Measurements from ENCODE around the gene GALNTL6. TPM values are rescaled to one million over a fixed set of nuclear protein-coding genes. Genes with fewer than 3 reads are reported as not detected.

Gene GALNTL6
- total RNA-seq, 1 donor from 2014 or later, result 0.61 TPM

- H3K27ac ChIP-seq (ENCODE audit: low read depth, low read length), result no peak overlapping the region
- H3K4me1 ChIP-seq (ENCODE audit: insufficient read depth, low read length), result no peaks in the 10 kb centered on the region
- H3K4me3 ChIP-seq (ENCODE audit: insufficient read depth, low read depth, low read length), result no peak overlapping the region
- no peaks in the 10 kb centered on the region for H4K20me1 ChIP-seq (ENCODE audit: insufficient read depth, low read length)
- no peak overlapping the region for H3K9ac ChIP-seq (ENCODE audit: low read length)
- no peak overlapping the region for H3K4me2 ChIP-seq (ENCODE audit: low read length)
- FAIRE-seq (no peak), DNase-seq (ENCODE audit: low read depth) (no peak)
- H3K9me3 Mint-ChIP-seq (ENCODE audit: unreplicated experiment), result peaks cover 5% of the 10 kb centered on the region
- TF ChIP-seq EZH2 (IDR thresholded peaks at IDR 0.05; ENCODE audit: insufficient read depth, low read length) (no peak), CTCF (IDR thresholded peaks at IDR 0.05; ENCODE audit: insufficient read depth, low read depth, low read length) (no peak)
- H3K27ac Mint-ChIP-seq (ENCODE audit: unreplicated experiment), result no peak overlapping the region
- no peaks in the 10 kb centered on the region for H3K79me2 ChIP-seq (ENCODE audit: insufficient read depth, low read length)
- no peak overlapping the region for H3K4me3 Mint-ChIP-seq (ENCODE audit: unreplicated experiment)
- H3K36me3 Mint-ChIP-seq (ENCODE audit: low read depth, unreplicated experiment), result no peaks in the 10 kb centered on the region
- no peaks in the 10 kb centered on the region for H3K4me1 Mint-ChIP-seq (ENCODE audit: low read depth, unreplicated experiment)
- H3K27me3 ChIP-seq (ENCODE audit: insufficient read depth, low read length), result no peaks in the 10 kb centered on the region
- no peaks in the 10 kb centered on the region for H3K36me3 ChIP-seq (ENCODE audit: insufficient read depth, low read length)
- H2AFZ ChIP-seq (ENCODE audit: low read depth, low read length), result no peak overlapping the region
- no peaks in the 10 kb centered on the region for H3K9me3 ChIP-seq (ENCODE audit: insufficient read depth, low read depth, low read length)
- no peaks in the 10 kb centered on the region for H3K27me3 Mint-ChIP-seq (ENCODE audit: low read depth, unreplicated experiment)
Observed at GRCh38 chr4:171774642-171775190, 38.5 kb upstream of the GALNTL6 start.

- no peak overlapping the region for H3K4me3 ChIP-seq (ENCODE audit: insufficient read depth, low read depth, low read length)
- Mint-ChIP-seq H3K27ac (ENCODE audit: unreplicated experiment) (no peak overlapping the region), H3K4me3 (ENCODE audit: unreplicated experiment) (no peak overlapping the region), H3K4me1 (ENCODE audit: low read depth, unreplicated experiment) (no peaks in the 10 kb centered on the region), H3K9me3 (ENCODE audit: unreplicated experiment) (peaks cover 15% of the 10 kb centered on the region), H3K27me3 (ENCODE audit: low read depth, unreplicated experiment) (no peaks in the 10 kb centered on the region), H3K36me3 (ENCODE audit: low read depth, unreplicated experiment) (no peaks in the 10 kb centered on the region)
- peaks cover 3% of the 10 kb centered on the region for H3K9me3 ChIP-seq (ENCODE audit: insufficient read depth, low read depth, low read length)
- DNase-seq (ENCODE audit: low read depth) (no peak), FAIRE-seq (no peak)
- no peaks in the 10 kb centered on the region for H3K79me2 ChIP-seq (ENCODE audit: insufficient read depth, low read length)
- no peak overlapping the region for H2AFZ ChIP-seq (ENCODE audit: low read depth, low read length)
- no peak for TF ChIP-seq EZH2 (IDR thresholded peaks at IDR 0.05; ENCODE audit: insufficient read depth, low read length)
- TF ChIP-seq CTCF (IDR thresholded peaks at IDR 0.05; ENCODE audit: insufficient read depth, low read depth, low read length), result no peak
- no peak overlapping the region for H3K9ac ChIP-seq (ENCODE audit: low read length)
- H3K4me2 ChIP-seq (ENCODE audit: low read length), result no peak overlapping the region
- no peak overlapping the region for H3K27ac ChIP-seq (ENCODE audit: low read depth, low read length)
- no peaks in the 10 kb centered on the region for H4K20me1 ChIP-seq (ENCODE audit: insufficient read depth, low read length)
- H3K36me3 ChIP-seq (ENCODE audit: insufficient read depth, low read length), result no peaks in the 10 kb centered on the region
- no peaks in the 10 kb centered on the region for H3K27me3 ChIP-seq (ENCODE audit: insufficient read depth, low read length)
- H3K4me1 ChIP-seq (ENCODE audit: insufficient read depth, low read length), result no peaks in the 10 kb centered on the region
Observed at GRCh38 chr4:171779301-171779700, 33.9 kb upstream of the GALNTL6 start.

GRCh38 chr4:171785388-171785787, 27.8 kb upstream of the GALNTL6 start:
- TF ChIP-seq CTCF (IDR thresholded peaks at IDR 0.05; ENCODE audit: insufficient read depth, low read depth, low read length) (no peak), EZH2 (IDR thresholded peaks at IDR 0.05; ENCODE audit: insufficient read depth, low read length) (no peak)
- Histone ChIP-seq H3K79me2 (ENCODE audit: insufficient read depth, low read length) (no peaks in the 10 kb centered on the region), H3K4me2 (ENCODE audit: low read length) (no peak overlapping the region), H3K36me3 (ENCODE audit: insufficient read depth, low read length) (no peaks in the 10 kb centered on the region), H4K20me1 (ENCODE audit: insufficient read depth, low read length) (no peaks in the 10 kb centered on the region), H3K27ac (ENCODE audit: low read depth, low read length) (no peak overlapping the region), H3K9me3 (ENCODE audit: insufficient read depth, low read depth, low read length) (peaks cover 3% of the 10 kb centered on the region), H3K4me1 (ENCODE audit: insufficient read depth, low read length) (no peaks in the 10 kb centered on the region), H3K9ac (ENCODE audit: low read length) (no peak overlapping the region), H2AFZ (ENCODE audit: low read depth, low read length) (no peak overlapping the region), H3K4me3 (ENCODE audit: insufficient read depth, low read depth, low read length) (no peak overlapping the region), H3K27me3 (ENCODE audit: insufficient read depth, low read length) (no peaks in the 10 kb centered on the region)
- Mint-ChIP-seq H3K9me3 (ENCODE audit: unreplicated experiment) (peaks cover 15% of the 10 kb centered on the region), H3K36me3 (ENCODE audit: low read depth, unreplicated experiment) (no peaks in the 10 kb centered on the region), H3K27me3 (ENCODE audit: low read depth, unreplicated experiment) (no peaks in the 10 kb centered on the region), H3K27ac (ENCODE audit: unreplicated experiment) (no peak overlapping the region), H3K4me1 (ENCODE audit: low read depth, unreplicated experiment) (no peaks in the 10 kb centered on the region), H3K4me3 (ENCODE audit: unreplicated experiment) (no peak overlapping the region)
- DNase-seq (ENCODE audit: low read depth) (no peak), FAIRE-seq (no peak)
